Measurements from ENCODE around the gene SETX.
"Not testable (repeated sequence)": the region's sequence is repeated elsewhere in the genome, so short reads cannot be mapped to it uniquely, and the experiment has no call there.

SETX gene

GRCh38 chr9:132354637-132355355, at the start of gene SETX:
SETX (minus strand) TSS chr9:132354986; CDS start chr9:132349428, 5,558 bp downstream.
- Histone ChIP-seq H3K36me3 (ENCODE audit: control insufficient read depth, insufficient read depth, low read length) (peaks cover 9% of the 10 kb centered on the region), H3K4me1 (ENCODE audit: control insufficient read depth, insufficient read depth, low read length) (peaks cover 4% of the 10 kb centered on the region), H3K9ac (ENCODE audit: low read depth, low read length) (peak within 1 kb of the TSS; percentile 93), H3K27me3 (ENCODE audit: control insufficient read depth, insufficient read depth, low read length) (no peaks in the 10 kb centered on the region), H3K4me3 (ENCODE audit: low read depth, low read length) (peak within 1 kb of the TSS; percentile 92), H3K9me3 (ENCODE audit: control insufficient read depth, insufficient read depth, low read length) (no peaks in the 10 kb centered on the region)

GRCh38 chr9:132404228-132404881, 49.6 kb upstream of the SETX start:
- H3K4me3 ChIP-seq (ENCODE audit: low read depth, low read length) = no peak overlapping the region
- no peaks in the 10 kb centered on the region for H3K9me3 ChIP-seq (ENCODE audit: control insufficient read depth, insufficient read depth, low read length)
- peaks cover 10% of the 10 kb centered on the region for H3K36me3 ChIP-seq (ENCODE audit: control insufficient read depth, insufficient read depth, low read length)
- H3K4me1 ChIP-seq (ENCODE audit: control insufficient read depth, insufficient read depth, low read length) = peaks cover 9% of the 10 kb centered on the region
- H3K9ac ChIP-seq (ENCODE audit: low read depth, low read length) = no peak overlapping the region
- H3K27me3 ChIP-seq (ENCODE audit: control insufficient read depth, insufficient read depth, low read length) = peaks cover 15% of the 10 kb centered on the region

DNA sequence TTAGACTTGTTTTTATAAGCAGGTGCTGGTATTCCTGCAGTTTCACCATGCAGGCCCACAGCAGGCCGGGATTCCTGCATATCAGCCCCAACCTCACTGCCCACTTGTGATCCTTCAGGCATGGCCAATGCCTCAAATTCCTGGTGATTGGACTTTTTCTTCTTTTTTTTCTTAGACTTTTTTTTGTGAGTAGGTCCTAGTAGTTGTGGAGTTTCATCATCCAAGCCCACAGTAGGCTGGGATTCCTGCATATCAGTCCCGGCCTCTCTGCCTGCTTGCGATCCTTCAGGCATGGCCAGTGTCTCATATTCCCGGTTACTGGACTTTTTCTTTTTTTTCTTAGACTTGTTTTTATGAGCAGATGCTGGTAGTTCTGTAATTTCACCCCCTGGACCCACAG, 47.0 kb upstream of the SETX start:
- peaks cover 6% of the 10 kb centered on the region for H3K4me1 ChIP-seq (ENCODE audit: control insufficient read depth, insufficient read depth, low read length)
- no peaks in the 10 kb centered on the region for H3K9me3 ChIP-seq (ENCODE audit: control insufficient read depth, insufficient read depth, low read length)
- no peak overlapping the region for H3K4me3 ChIP-seq (ENCODE audit: low read depth, low read length)
- peaks cover 18% of the 10 kb centered on the region for H3K36me3 ChIP-seq (ENCODE audit: control insufficient read depth, insufficient read depth, low read length)
- H3K9ac ChIP-seq (ENCODE audit: low read depth, low read length) = no peak overlapping the region
- no peaks in the 10 kb centered on the region for H3K27me3 ChIP-seq (ENCODE audit: control insufficient read depth, insufficient read depth, low read length)

- no peak overlapping the region for H3K9ac ChIP-seq (ENCODE audit: low read depth, low read length)
- H3K4me1 ChIP-seq (ENCODE audit: control insufficient read depth, insufficient read depth, low read length) = no peaks in the 10 kb centered on the region
- H3K36me3 ChIP-seq (ENCODE audit: control insufficient read depth, insufficient read depth, low read length) = peaks cover 45% of the 10 kb centered on the region
- no peak overlapping the region for H3K4me3 ChIP-seq (ENCODE audit: low read depth, low read length)
- H3K27me3 ChIP-seq (ENCODE audit: control insufficient read depth, insufficient read depth, low read length) = no peaks in the 10 kb centered on the region
- no peaks in the 10 kb centered on the region for H3K9me3 ChIP-seq (ENCODE audit: control insufficient read depth, insufficient read depth, low read length)
Observed at GRCh38 chr9:132395560-132395959, 40.8 kb upstream of the SETX start.

- Histone ChIP-seq H3K9me3 (ENCODE audit: control insufficient read depth, insufficient read depth, low read length) (no peaks in the 10 kb centered on the region), H3K27me3 (ENCODE audit: control insufficient read depth, insufficient read depth, low read length) (no peaks in the 10 kb centered on the region), H3K9ac (ENCODE audit: low read depth, low read length) (no peak overlapping the region), H3K4me1 (ENCODE audit: control insufficient read depth, insufficient read depth, low read length) (no peaks in the 10 kb centered on the region), H3K36me3 (ENCODE audit: control insufficient read depth, insufficient read depth, low read length) (peaks cover 47% of the 10 kb centered on the region), H3K4me3 (ENCODE audit: low read depth, low read length) (no peak overlapping the region)
Observed at GRCh38 chr9:132391449-132391848, 36.7 kb upstream of the SETX start.

DNA sequence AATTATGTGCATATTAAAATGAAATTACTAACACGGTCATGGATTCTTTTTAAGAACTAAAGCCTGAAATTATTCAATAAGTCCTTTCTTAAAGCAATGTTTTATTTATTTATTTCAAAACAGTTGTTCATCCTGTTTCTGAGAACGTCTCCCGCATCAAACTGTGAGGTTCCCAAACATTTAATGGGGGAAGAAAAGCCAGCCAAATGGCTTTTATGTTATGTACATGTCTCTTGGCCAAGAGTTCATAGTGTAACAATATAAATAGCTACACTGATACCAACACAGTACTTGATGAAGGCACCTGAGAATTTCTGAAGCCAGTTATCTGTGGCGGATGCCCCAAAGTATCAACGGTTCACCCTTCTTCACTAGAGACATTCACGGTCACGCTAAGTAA, 36.2 kb upstream of the SETX start:
- peaks cover 46% of the 10 kb centered on the region for H3K36me3 ChIP-seq (ENCODE audit: control insufficient read depth, insufficient read depth, low read length)
- no peak overlapping the region for H3K4me3 ChIP-seq (ENCODE audit: low read depth, low read length)
- H3K27me3 ChIP-seq (ENCODE audit: control insufficient read depth, insufficient read depth, low read length) = no peaks in the 10 kb centered on the region
- no peaks in the 10 kb centered on the region for H3K4me1 ChIP-seq (ENCODE audit: control insufficient read depth, insufficient read depth, low read length)
- no peak overlapping the region for H3K9ac ChIP-seq (ENCODE audit: low read depth, low read length)
- no peaks in the 10 kb centered on the region for H3K9me3 ChIP-seq (ENCODE audit: control insufficient read depth, insufficient read depth, low read length)

DNA sequence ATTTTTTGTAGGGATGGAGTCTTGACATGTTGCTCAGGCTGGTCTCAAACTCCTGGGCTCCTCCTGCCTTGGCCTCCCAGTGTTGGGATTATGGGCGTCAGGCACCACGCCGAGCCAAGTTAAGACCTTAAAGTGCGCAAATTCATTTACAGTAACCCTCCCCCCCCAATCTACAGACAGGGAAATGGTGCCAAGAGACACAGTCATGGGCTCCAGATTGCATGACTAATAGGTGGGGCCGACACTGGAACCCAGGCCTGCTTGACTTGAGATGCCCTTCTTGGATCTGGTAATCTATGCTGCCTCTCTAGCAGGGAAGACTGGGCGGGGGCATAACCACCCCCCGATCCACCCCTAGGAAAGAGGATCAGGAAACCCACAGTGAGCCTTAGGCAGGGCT, 32.3 kb upstream of the SETX start:
- Histone ChIP-seq H3K4me1 (ENCODE audit: control insufficient read depth, insufficient read depth, low read length) (no peaks in the 10 kb centered on the region), H3K9me3 (ENCODE audit: control insufficient read depth, insufficient read depth, low read length) (no peaks in the 10 kb centered on the region), H3K36me3 (ENCODE audit: control insufficient read depth, insufficient read depth, low read length) (peaks cover 45% of the 10 kb centered on the region), H3K27me3 (ENCODE audit: control insufficient read depth, insufficient read depth, low read length) (no peaks in the 10 kb centered on the region), H3K9ac (ENCODE audit: low read depth, low read length) (no peak overlapping the region), H3K4me3 (ENCODE audit: low read depth, low read length) (no peak overlapping the region)

DNA sequence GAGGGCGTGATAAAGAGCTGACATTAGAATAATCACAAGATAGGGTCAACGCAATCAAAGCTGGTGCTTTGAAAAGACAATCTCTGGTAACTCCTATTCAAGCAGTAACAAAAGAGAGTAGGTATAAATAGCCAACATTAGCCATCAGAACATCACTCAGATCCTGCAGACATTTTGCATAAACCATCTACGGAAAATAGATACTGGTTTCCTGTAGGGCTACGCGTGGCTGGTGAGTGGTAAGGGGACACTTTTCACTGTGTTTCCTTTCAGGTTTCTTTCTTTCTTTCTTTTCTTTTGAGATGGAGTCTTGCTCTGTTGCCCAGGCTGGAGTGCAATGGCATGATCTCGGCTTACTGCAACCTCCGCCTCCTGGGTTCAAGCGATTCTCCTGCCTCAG, 29.6 kb upstream of the SETX start:
- no peaks in the 10 kb centered on the region for H3K9me3 ChIP-seq (ENCODE audit: control insufficient read depth, insufficient read depth, low read length)
- no peak overlapping the region for H3K4me3 ChIP-seq (ENCODE audit: low read depth, low read length)
- H3K4me1 ChIP-seq (ENCODE audit: control insufficient read depth, insufficient read depth, low read length) = no peaks in the 10 kb centered on the region
- no peak overlapping the region for H3K9ac ChIP-seq (ENCODE audit: low read depth, low read length)
- no peaks in the 10 kb centered on the region for H3K27me3 ChIP-seq (ENCODE audit: control insufficient read depth, insufficient read depth, low read length)
- H3K36me3 ChIP-seq (ENCODE audit: control insufficient read depth, insufficient read depth, low read length) = peaks cover 38% of the 10 kb centered on the region

GRCh38 chr9:132383462-132383883, 28.7 kb upstream of the SETX start:
- no peak overlapping the region for H3K9ac ChIP-seq (ENCODE audit: low read depth, low read length)
- no peaks in the 10 kb centered on the region for H3K9me3 ChIP-seq (ENCODE audit: control insufficient read depth, insufficient read depth, low read length)
- H3K27me3 ChIP-seq (ENCODE audit: control insufficient read depth, insufficient read depth, low read length) = no peaks in the 10 kb centered on the region
- H3K4me1 ChIP-seq (ENCODE audit: control insufficient read depth, insufficient read depth, low read length) = no peaks in the 10 kb centered on the region
- H3K36me3 ChIP-seq (ENCODE audit: control insufficient read depth, insufficient read depth, low read length) = peaks cover 35% of the 10 kb centered on the region
- no peak overlapping the region for H3K4me3 ChIP-seq (ENCODE audit: low read depth, low read length)

DNA sequence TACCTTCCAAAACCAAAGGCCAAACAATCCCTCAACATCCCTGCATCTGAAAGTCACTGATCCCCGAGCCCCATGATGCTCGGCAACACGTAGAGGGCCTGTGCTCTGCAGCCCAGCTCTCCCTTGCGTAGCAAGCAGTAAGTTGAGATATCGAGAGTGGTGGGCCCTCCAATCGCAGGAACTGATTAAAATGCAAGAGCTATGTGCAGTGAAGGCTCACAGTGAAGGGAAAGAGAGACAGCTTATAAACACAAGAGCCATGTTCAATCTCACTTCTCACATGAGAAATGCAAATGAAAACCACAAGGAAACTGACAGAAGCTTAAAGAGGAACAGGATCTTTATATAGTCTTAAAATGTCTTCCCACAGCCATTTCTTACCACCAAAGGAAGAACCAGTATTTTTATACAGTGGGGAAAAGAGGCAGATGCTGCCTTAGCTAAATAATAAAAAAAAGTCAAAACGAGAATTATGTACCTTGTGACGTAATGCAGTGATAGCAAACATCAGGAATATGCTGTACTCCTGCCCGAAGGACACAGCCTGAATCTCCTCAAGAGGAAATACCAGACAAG, 27.3 kb upstream of the SETX start:
- Histone ChIP-seq H3K9ac (ENCODE audit: low read depth, low read length) (no peak overlapping the region), H3K27me3 (ENCODE audit: control insufficient read depth, insufficient read depth, low read length) (no peaks in the 10 kb centered on the region), H3K4me1 (ENCODE audit: control insufficient read depth, insufficient read depth, low read length) (no peaks in the 10 kb centered on the region), H3K4me3 (ENCODE audit: low read depth, low read length) (no peak overlapping the region), H3K36me3 (ENCODE audit: control insufficient read depth, insufficient read depth, low read length) (peaks cover 41% of the 10 kb centered on the region), H3K9me3 (ENCODE audit: control insufficient read depth, insufficient read depth, low read length) (no peaks in the 10 kb centered on the region)

GRCh38 chr9:132378416-132378815, 23.6 kb upstream of the SETX start:
- H3K27me3 ChIP-seq (ENCODE audit: control insufficient read depth, insufficient read depth, low read length); H3K9me3 ChIP-seq (ENCODE audit: control insufficient read depth, insufficient read depth, low read length); H3K9ac ChIP-seq (ENCODE audit: low read depth, low read length); H3K4me3 ChIP-seq (ENCODE audit: low read depth, low read length); H3K4me1 ChIP-seq (ENCODE audit: control insufficient read depth, insufficient read depth, low read length): not testable (repeated sequence)
- peaks cover 33% of the 10 kb centered on the region for H3K36me3 ChIP-seq (ENCODE audit: control insufficient read depth, insufficient read depth, low read length)

GRCh38 chr9:132377769-132378168, 23.0 kb upstream of the SETX start:
- H3K9ac ChIP-seq (ENCODE audit: low read depth, low read length); H3K9me3 ChIP-seq (ENCODE audit: control insufficient read depth, insufficient read depth, low read length); H3K27me3 ChIP-seq (ENCODE audit: control insufficient read depth, insufficient read depth, low read length); H3K4me1 ChIP-seq (ENCODE audit: control insufficient read depth, insufficient read depth, low read length); H3K4me3 ChIP-seq (ENCODE audit: low read depth, low read length): not testable (repeated sequence)
- H3K36me3 ChIP-seq (ENCODE audit: control insufficient read depth, insufficient read depth, low read length) = peaks cover 33% of the 10 kb centered on the region

Data from iPS-15b (cell line).